Natural killer cell (primary cell): ENCODE data around the gene DRC7. TPM values are rescaled to one million over a fixed set of nuclear protein-coding genes. Genes with fewer than 3 reads are reported as not detected.
"Not testable (repeated sequence)": the region's sequence is repeated elsewhere in the genome, so short reads cannot be mapped to it uniquely, and the experiment has no call there.

Experiments used
- ATAC-seq, 3 donors: fragments of 150-1000 bp in 2 of 3; fragments of 200-7000 bp in 1 of 3; cut with Tn5 transposase; 1 replicate in 1 of 3; 2 replicates in 2 of 3; pipeline ENCODE4 v1.10.0; 2021; ENCODE audit warnings: mild to moderate bottlenecking in 2 of 3, moderate library complexity in 2 of 3
- DNase-seq, 2 donors: peaks; one replicate each; pipeline versions ENCODE4 v3.0.0 to v3.0.0-alpha.2; 2013 to 2021; ENCODE audit warnings: mixed read lengths in 1 of 2
- H3K27ac ChIP-seq: one replicate; pipeline ENCODE4 v1.5.1; 2013; ENCODE audit warnings: mild to moderate bottlenecking, low read length
- H3K27me3 ChIP-seq: one replicate; pipeline ENCODE4 v1.6.1; 2013; ENCODE audit warnings: low read length; ENCODE audit not compliant: control insufficient read depth, insufficient read depth
- H3K36me3 ChIP-seq: one replicate; pipeline ENCODE4 v1.6.1; 2013; ENCODE audit warnings: low read length; ENCODE audit not compliant: control insufficient read depth, insufficient read depth
- H3K4me1 ChIP-seq: one replicate; pipeline ENCODE4 v1.6.1; 2013; ENCODE audit warnings: low read length; ENCODE audit not compliant: control insufficient read depth, insufficient read depth
- H3K4me3 ChIP-seq: one replicate; pipeline ENCODE4 v1.5.1; 2013; ENCODE audit warnings: low read length
- H3K9me3 ChIP-seq: one replicate; pipeline ENCODE4 v1.6.1; 2013; ENCODE audit warnings: low read length; ENCODE audit not compliant: control insufficient read depth, insufficient read depth
- H3K27ac Mint-ChIP-seq, 2 donors: one replicate each; pipeline ENCODE4 v1.8.0; 2022; ENCODE audit warnings: mild to moderate bottlenecking in 2 of 2, mixed read lengths in 2 of 2, moderate library complexity in 1 of 2
- H3K27me3 Mint-ChIP-seq, 2 donors: one replicate each; pipeline ENCODE4 v1.8.0; 2022; ENCODE audit warnings: low read depth in 2 of 2, mixed read lengths in 2 of 2
- H3K36me3 Mint-ChIP-seq: one replicate; pipeline ENCODE4 v1.8.0; 2022; ENCODE audit warnings: mixed read lengths
- H3K4me1 Mint-ChIP-seq, 2 donors: one replicate each; pipeline ENCODE4 v1.8.0; 2022; ENCODE audit warnings: mixed read lengths in 2 of 2
- H3K4me3 Mint-ChIP-seq: one replicate; pipeline ENCODE4 v1.8.0; 2022; ENCODE audit warnings: mild to moderate bottlenecking, moderate library complexity, mixed read lengths
- H3K9me3 Mint-ChIP-seq, 2 donors: one replicate each; pipeline ENCODE4 v1.8.0; 2022; ENCODE audit warnings: mixed read lengths in 2 of 2
- WGBS: methylation state at CpG from one replicate; pipeline ENCODE4 v1.1.7; 2013; ENCODE audit warnings: missing lambda C conversion rate; ENCODE audit not compliant: insufficient coverage; 5-methylcytosine and 5-hydroxymethylcytosine counted together
- intact Hi-C: fragments of 100-400 bp; cut with micrococcal nuclease; formaldehyde crosslinking; loops from one replicate; pipeline ENCODE4 v1.14.2; 2022
- total RNA-seq, 4 donors: library from RNA; stranded (reverse); fragments of 120-200 nt in 1 of 4; gene quantifications; one replicate each; pipeline versions ENCODE4 v1.2.3 to v1.2.4, GENCODE V29; 2013 to 2022
- TF ChIP-seq, protein P1 (sequence below): fragments of 200-600 bp; IDR thresholded peaks from one replicate; pipeline ENCODE4 v1.8.0; 2022; ENCODE audit warnings: antibody characterized with exemption

Gene DRC7
- total RNA-seq, 3 donors from 2014 or later (not counting 1 experiment from before 2014, with no cell fraction given): 0.33 TPM; not detected in 2

DNA sequence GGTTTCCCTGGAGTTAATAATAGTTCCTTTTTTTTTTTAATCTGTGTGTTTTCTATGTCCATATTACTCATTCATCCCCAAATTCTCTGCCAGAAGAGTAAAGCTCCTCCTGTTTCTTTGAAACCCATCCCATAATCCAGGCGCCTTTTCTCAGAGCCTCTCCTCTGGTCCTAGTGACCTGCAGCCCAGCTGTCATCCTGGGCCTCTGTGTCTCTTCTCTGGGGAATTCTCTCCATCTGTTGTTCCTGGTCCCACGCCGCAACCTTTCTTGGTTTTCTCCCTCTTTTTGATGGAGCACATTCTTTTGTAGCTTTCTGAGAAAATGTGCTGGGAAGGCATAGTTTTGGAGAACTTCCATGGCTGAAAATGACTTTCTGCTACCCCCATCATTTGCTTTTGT, 51.2 kb downstream of the DRC7 start:
- Mint-ChIP-seq H3K27ac (peak overlapping the region in 1 of 2 donors; percentile 15), H3K36me3 (no peaks in the 10 kb centered on the region), H3K9me3 (no peaks in the 10 kb centered on the region), H3K4me3 (no peak overlapping the region), H3K4me1 (peaks cover 19 to 27% of the 10 kb centered on the region in 2 donors), H3K27me3 (no peaks in the 10 kb centered on the region)
- TF ChIP-seq, protein P1, sequence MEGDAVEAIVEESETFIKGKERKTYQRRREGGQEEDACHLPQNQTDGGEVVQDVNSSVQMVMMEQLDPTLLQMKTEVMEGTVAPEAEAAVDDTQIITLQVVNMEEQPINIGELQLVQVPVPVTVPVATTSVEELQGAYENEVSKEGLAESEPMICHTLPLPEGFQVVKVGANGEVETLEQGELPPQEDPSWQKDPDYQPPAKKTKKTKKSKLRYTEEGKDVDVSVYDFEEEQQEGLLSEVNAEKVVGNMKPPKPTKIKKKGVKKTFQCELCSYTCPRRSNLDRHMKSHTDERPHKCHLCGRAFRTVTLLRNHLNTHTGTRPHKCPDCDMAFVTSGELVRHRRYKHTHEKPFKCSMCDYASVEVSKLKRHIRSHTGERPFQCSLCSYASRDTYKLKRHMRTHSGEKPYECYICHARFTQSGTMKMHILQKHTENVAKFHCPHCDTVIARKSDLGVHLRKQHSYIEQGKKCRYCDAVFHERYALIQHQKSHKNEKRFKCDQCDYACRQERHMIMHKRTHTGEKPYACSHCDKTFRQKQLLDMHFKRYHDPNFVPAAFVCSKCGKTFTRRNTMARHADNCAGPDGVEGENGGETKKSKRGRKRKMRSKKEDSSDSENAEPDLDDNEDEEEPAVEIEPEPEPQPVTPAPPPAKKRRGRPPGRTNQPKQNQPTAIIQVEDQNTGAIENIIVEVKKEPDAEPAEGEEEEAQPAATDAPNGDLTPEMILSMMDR: no peak
- 100% methylated on average over 3 of the region's 3 CpGs for WGBS
- Histone ChIP-seq H3K9me3 (no peaks in the 10 kb centered on the region), H3K4me1 (peaks cover 13% of the 10 kb centered on the region), H3K36me3 (peaks cover 6% of the 10 kb centered on the region), H3K4me3 (no peak overlapping the region), H3K27me3 (no peaks in the 10 kb centered on the region), H3K27ac (no peak overlapping the region)
- no peak for DNase-seq
- ATAC-seq: no peak
- intact Hi-C loops: no loop called here

DNA sequence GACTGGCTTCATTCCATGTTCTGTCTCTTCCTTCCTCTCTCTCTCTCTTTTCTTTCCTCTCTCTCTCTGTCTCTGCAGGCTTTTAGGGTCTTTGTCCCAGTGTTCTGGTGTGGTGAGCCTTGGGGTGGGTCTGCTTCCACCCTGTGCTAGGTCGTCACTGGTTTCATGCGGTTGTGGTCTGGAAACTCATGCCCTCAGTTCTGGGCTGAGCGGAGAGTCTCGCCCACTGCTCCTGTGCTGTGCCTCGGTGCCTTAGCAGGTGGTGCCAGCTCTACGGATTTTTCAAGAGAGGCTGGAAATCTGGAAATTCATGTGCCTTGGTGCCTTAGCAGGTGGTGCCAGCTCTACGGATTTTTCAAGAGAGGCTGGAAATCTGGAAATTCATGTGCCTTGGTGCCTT, 51.7 kb downstream of the DRC7 start:
- H3K9me3 Mint-ChIP-seq, ATAC-seq, H3K4me3 Mint-ChIP-seq, H3K36me3 ChIP-seq, DNase-seq, H3K27me3 ChIP-seq, H3K36me3 Mint-ChIP-seq, intact Hi-C loops, H3K9me3 ChIP-seq, H3K4me3 ChIP-seq, H3K27me3 Mint-ChIP-seq, H3K27ac ChIP-seq: not testable (repeated sequence)
- H3K4me1 ChIP-seq: peaks cover 18% of the 10 kb centered on the region
- WGBS: 77% methylated on average over 6 of the region's 7 CpGs
- peak overlapping the region in 1 of 2 donors; percentile 15 for H3K27ac Mint-ChIP-seq
- H3K4me1 Mint-ChIP-seq: peaks cover 25 to 32% of the 10 kb centered on the region in 2 donors

DNA sequence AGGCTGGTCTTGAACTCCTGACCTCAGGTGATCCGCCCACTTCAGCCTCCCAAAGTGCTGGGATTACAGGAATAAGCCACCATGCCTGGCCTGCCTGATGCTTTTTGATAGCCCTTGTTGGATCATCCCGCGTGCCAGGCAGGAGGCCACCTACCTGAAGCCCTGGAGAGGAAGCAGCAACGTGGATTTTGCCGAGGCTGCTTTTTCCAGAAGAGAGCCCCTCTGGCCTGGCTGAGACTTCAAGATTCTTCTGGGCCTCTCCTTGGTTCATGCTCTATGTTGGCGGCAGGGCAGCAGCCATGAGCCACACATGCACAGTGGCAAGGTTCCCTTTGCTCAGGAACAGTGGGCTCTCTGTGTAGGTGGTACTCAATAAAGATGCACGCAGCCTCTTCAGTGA, 52.5 kb downstream of the DRC7 start:
- ATAC-seq: no peak
- TF ChIP-seq, protein P1: no peak
- H3K27me3 ChIP-seq: no peaks in the 10 kb centered on the region
- intact Hi-C loops: no loop called here
- DNase-seq: no peak
- Mint-ChIP-seq H3K9me3 (no peaks in the 10 kb centered on the region), H3K4me3 (no peak overlapping the region), H3K36me3 (no peaks in the 10 kb centered on the region), H3K27me3 (no peaks in the 10 kb centered on the region), H3K4me1 (peaks cover 25 to 33% of the 10 kb centered on the region in 2 donors), H3K27ac (peak overlapping the region in 1 of 2 donors; percentile 62)
- H3K4me3 ChIP-seq: no peak overlapping the region
- no peaks in the 10 kb centered on the region for H3K9me3 ChIP-seq
- H3K36me3 ChIP-seq: peaks cover 6% of the 10 kb centered on the region
- peaks cover 26% of the 10 kb centered on the region for H3K4me1 ChIP-seq
- WGBS: 96% methylated on average over 7 of the region's 7 CpGs
- H3K27ac ChIP-seq: no peak overlapping the region

DNA sequence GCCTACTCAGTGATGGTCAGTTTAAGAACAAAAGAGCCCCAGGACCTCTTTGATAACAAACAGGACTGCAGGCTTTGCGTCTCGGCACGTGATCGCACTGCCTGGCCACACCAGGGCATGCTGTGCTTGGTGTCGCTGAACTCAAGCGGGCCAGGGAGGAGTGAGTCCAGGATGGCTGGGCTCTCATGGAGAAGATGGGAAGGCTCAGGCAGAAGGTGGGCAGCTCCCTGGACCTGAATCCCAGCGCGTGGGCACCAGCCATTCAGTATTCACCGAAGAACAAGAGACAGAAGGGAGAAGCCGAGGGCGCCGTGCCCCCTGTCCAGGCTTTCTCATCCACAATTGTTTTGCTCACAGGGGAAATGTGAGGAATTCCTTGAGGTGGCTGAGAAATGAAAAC, 52.9 kb downstream of the DRC7 start:
- Mint-ChIP-seq H3K36me3 (no peaks in the 10 kb centered on the region), H3K9me3 (no peaks in the 10 kb centered on the region), H3K4me3 (no peak overlapping the region), H3K27me3 (no peaks in the 10 kb centered on the region), H3K27ac (peak overlapping the region in 1 of 2 donors; percentile 62), H3K4me1 (peaks cover 25 to 33% of the 10 kb centered on the region in 2 donors)
- Histone ChIP-seq H3K27me3 (no peaks in the 10 kb centered on the region), H3K36me3 (peaks cover 4% of the 10 kb centered on the region), H3K27ac (no peak overlapping the region), H3K9me3 (no peaks in the 10 kb centered on the region), H3K4me3 (no peak overlapping the region), H3K4me1 (peaks cover 30% of the 10 kb centered on the region)
- 98% methylated on average over 12 of the region's 12 CpGs for WGBS
- ATAC-seq: no peak
- intact Hi-C loops: no loop called here
- no peak for DNase-seq
- TF ChIP-seq, protein P1: no peak
